ENCODE results near the gene PRDM16.

PRDM16 gene

DNA sequence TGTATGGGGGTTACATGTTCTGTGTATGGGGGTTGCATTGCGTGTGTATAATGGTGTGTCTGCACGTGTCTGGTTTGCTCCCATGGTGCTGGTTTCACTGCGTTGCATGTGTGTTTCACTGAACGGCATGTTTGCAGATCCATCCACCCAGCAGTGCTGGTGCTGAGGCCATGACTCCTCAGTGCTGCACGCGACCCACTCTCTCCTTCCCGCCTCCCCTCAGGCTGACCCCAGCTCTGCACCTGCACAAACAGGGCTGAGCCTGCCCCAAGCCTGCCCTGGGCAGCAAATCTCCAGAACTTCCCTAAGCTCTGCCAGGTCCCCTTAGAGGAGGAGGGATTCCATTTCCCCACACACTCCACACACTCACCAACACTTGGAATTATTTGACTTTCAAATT lies 29.0 kb upstream of the PRDM16 start:
- H3K79me2 ChIP-seq (ENCODE audit: insufficient read depth, low read length) = no peaks in the 10 kb centered on the region
- H3K27me3 ChIP-seq (ENCODE audit: insufficient read depth, low read length) = no peaks in the 10 kb centered on the region; the same call in 1 of the 2 replicates
- H3K27ac ChIP-seq (ENCODE audit: low read depth, low read length, poor library complexity, severe bottlenecking) = no peak overlapping the region
- no peaks in the 10 kb centered on the region for H3K9me2 ChIP-seq (ENCODE audit: low read depth, low read length)
- H3K4me1 ChIP-seq (ENCODE audit: insufficient read depth, low read length, severe bottlenecking) = no peaks in the 10 kb centered on the region
- no peak overlapping the region for H3K4me2 ChIP-seq (ENCODE audit: low read length)
- H3K9me3 ChIP-seq (ENCODE audit: low read length) = no peaks in the 10 kb centered on the region
- no peak overlapping the region for H3K4me3 ChIP-seq (ENCODE audit: low read depth, low read length, poor library complexity, severe bottlenecking)
- H2AFZ ChIP-seq (ENCODE audit: low read length) = no peak overlapping the region
- no peaks in the 10 kb centered on the region for H3F3A ChIP-seq (ENCODE audit: insufficient read depth, low read length)
- no peaks in the 10 kb centered on the region for H3K36me3 ChIP-seq (ENCODE audit: insufficient read depth, low read length)
- no peak overlapping the region for H3K9ac ChIP-seq (ENCODE audit: low read length)
- TF ChIP-seq EZH2 (IDR thresholded peaks at IDR 0.05; ENCODE audit: borderline replicate concordance, low read length) = no peak
- TF ChIP-seq, protein P1, sequence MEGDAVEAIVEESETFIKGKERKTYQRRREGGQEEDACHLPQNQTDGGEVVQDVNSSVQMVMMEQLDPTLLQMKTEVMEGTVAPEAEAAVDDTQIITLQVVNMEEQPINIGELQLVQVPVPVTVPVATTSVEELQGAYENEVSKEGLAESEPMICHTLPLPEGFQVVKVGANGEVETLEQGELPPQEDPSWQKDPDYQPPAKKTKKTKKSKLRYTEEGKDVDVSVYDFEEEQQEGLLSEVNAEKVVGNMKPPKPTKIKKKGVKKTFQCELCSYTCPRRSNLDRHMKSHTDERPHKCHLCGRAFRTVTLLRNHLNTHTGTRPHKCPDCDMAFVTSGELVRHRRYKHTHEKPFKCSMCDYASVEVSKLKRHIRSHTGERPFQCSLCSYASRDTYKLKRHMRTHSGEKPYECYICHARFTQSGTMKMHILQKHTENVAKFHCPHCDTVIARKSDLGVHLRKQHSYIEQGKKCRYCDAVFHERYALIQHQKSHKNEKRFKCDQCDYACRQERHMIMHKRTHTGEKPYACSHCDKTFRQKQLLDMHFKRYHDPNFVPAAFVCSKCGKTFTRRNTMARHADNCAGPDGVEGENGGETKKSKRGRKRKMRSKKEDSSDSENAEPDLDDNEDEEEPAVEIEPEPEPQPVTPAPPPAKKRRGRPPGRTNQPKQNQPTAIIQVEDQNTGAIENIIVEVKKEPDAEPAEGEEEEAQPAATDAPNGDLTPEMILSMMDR (IDR thresholded peaks at IDR 0.05; ENCODE audit: low read length) = no peak
- H4K20me1 ChIP-seq (ENCODE audit: insufficient read depth, low read length) = no peaks in the 10 kb centered on the region

- no peak for TF ChIP-seq EZH2 (IDR thresholded peaks at IDR 0.05; ENCODE audit: borderline replicate concordance, low read length)
- TF ChIP-seq, protein P1 (IDR thresholded peaks at IDR 0.05; ENCODE audit: low read length) = no peak
- H4K20me1 ChIP-seq (ENCODE audit: insufficient read depth, low read length) = no peaks in the 10 kb centered on the region
- H3K27ac ChIP-seq (ENCODE audit: low read depth, low read length, poor library complexity, severe bottlenecking) = no peak overlapping the region
- no peaks in the 10 kb centered on the region for H3K9me2 ChIP-seq (ENCODE audit: low read depth, low read length)
- H3K79me2 ChIP-seq (ENCODE audit: insufficient read depth, low read length) = no peaks in the 10 kb centered on the region
- no peaks in the 10 kb centered on the region for H3F3A ChIP-seq (ENCODE audit: insufficient read depth, low read length)
- H3K27me3 ChIP-seq (ENCODE audit: insufficient read depth, low read length) = no peaks in the 10 kb centered on the region; the same call in 1 of the 2 replicates
- no peaks in the 10 kb centered on the region for H3K9me3 ChIP-seq (ENCODE audit: low read length)
- no peak overlapping the region for H3K4me2 ChIP-seq (ENCODE audit: low read length)
- H3K4me1 ChIP-seq (ENCODE audit: insufficient read depth, low read length, severe bottlenecking) = no peaks in the 10 kb centered on the region
- H3K4me3 ChIP-seq (ENCODE audit: low read depth, low read length, poor library complexity, severe bottlenecking) = no peak overlapping the region
- no peaks in the 10 kb centered on the region for H3K36me3 ChIP-seq (ENCODE audit: insufficient read depth, low read length)
- no peak overlapping the region for H2AFZ ChIP-seq (ENCODE audit: low read length)
- no peak overlapping the region for H3K9ac ChIP-seq (ENCODE audit: low read length)
Measured at GRCh38 chr1:3042481-3042880, 26.5 kb upstream of the PRDM16 start.

DNA sequence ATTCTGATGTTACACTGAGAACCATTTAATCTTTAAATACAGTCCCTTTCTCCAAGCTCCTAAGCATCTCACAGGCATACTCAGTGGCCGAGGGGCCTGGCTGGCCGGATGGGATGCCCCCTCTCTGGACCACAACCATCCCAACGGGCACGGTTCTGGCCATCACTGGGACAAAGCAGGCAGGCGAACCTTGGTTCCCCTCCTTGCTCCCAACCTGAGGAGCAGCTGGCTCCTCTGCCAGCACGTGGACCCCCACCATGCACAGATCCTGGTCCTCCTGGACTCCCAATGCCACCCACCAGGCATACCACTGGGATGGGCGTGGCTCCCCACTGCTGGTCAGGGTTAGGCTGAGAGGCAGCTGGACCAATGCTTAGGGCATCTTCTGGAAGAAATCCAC lies 19.8 kb upstream of the PRDM16 start:
- no peaks in the 10 kb centered on the region for H3F3A ChIP-seq (ENCODE audit: insufficient read depth, low read length)
- H2AFZ ChIP-seq (ENCODE audit: low read length) = no peak overlapping the region
- no peak overlapping the region for H3K4me3 ChIP-seq (ENCODE audit: low read depth, low read length, poor library complexity, severe bottlenecking)
- H3K36me3 ChIP-seq (ENCODE audit: insufficient read depth, low read length) = no peaks in the 10 kb centered on the region
- H3K4me2 ChIP-seq (ENCODE audit: low read length) = no peak overlapping the region
- H4K20me1 ChIP-seq (ENCODE audit: insufficient read depth, low read length) = no peaks in the 10 kb centered on the region
- no peaks in the 10 kb centered on the region; the same call in 1 of the 2 replicates for H3K27me3 ChIP-seq (ENCODE audit: insufficient read depth, low read length)
- H3K9ac ChIP-seq (ENCODE audit: low read length) = no peak overlapping the region
- no peaks in the 10 kb centered on the region for H3K9me2 ChIP-seq (ENCODE audit: low read depth, low read length)
- no peaks in the 10 kb centered on the region for H3K9me3 ChIP-seq (ENCODE audit: low read length)
- H3K4me1 ChIP-seq (ENCODE audit: insufficient read depth, low read length, severe bottlenecking) = no peaks in the 10 kb centered on the region
- no peaks in the 10 kb centered on the region for H3K79me2 ChIP-seq (ENCODE audit: insufficient read depth, low read length)
- TF ChIP-seq EZH2 (IDR thresholded peaks at IDR 0.05; ENCODE audit: borderline replicate concordance, low read length) = no peak
- no peak overlapping the region for H3K27ac ChIP-seq (ENCODE audit: low read depth, low read length, poor library complexity, severe bottlenecking)

DNA sequence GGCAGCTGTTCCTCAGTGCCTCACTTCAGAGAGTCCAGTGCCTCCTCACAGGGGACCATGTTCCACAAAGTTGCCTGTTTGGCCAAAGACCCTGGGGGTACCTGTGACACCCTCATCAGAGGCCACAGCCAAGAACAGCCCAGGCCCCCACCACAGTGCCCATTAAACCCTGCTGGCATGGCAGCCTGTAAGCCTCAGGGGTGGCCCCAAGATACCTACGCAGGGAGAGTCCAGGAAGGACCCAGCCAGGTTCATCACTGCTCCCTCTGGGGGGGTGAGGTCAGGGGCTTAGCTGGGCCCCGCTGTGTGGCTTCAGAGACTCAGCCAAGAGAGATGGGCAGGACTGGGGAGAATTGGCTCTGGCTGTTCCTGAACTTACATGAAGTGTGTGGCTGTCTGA lies 19.1 kb upstream of the PRDM16 start:
- TF ChIP-seq EZH2 (IDR thresholded peaks at IDR 0.05; ENCODE audit: borderline replicate concordance, low read length) = no peak
- TF ChIP-seq, protein P1 (IDR thresholded peaks at IDR 0.05; ENCODE audit: low read length) = no peak
- Histone ChIP-seq H3K4me3 (ENCODE audit: low read depth, low read length, poor library complexity, severe bottlenecking) (no peak overlapping the region), H3K79me2 (ENCODE audit: insufficient read depth, low read length) (no peaks in the 10 kb centered on the region), H4K20me1 (ENCODE audit: insufficient read depth, low read length) (no peaks in the 10 kb centered on the region), H3K9me2 (ENCODE audit: low read depth, low read length) (no peaks in the 10 kb centered on the region), H3K9ac (ENCODE audit: low read length) (no peak overlapping the region), H3K4me2 (ENCODE audit: low read length) (no peak overlapping the region), H3K36me3 (ENCODE audit: insufficient read depth, low read length) (no peaks in the 10 kb centered on the region), H3K27me3 (ENCODE audit: insufficient read depth, low read length) (no peaks in the 10 kb centered on the region), H3K27ac (ENCODE audit: low read depth, low read length, poor library complexity, severe bottlenecking) (no peak overlapping the region), H3K4me1 (ENCODE audit: insufficient read depth, low read length, severe bottlenecking) (no peaks in the 10 kb centered on the region), H3F3A (ENCODE audit: insufficient read depth, low read length) (no peaks in the 10 kb centered on the region), H2AFZ (ENCODE audit: low read length) (no peak overlapping the region), H3K9me3 (ENCODE audit: low read length) (no peaks in the 10 kb centered on the region)

Data from OCI-LY1 (cell line).